ENCODE data around the gene SPECC1.
"Not testable (repeated sequence)": the region's sequence is repeated elsewhere in the genome, so short reads cannot be mapped to it uniquely, and the experiment has no call there.

SPECC1 gene

GRCh38 chr17:20012017-20012536, 2.9 kb downstream of the SPECC1 start:
- no peak for DNase-seq

GRCh38 chr17:20016475-20016992, 7.4 kb downstream of the SPECC1 start:
- DNase-seq = not testable (repeated sequence)

DNA sequence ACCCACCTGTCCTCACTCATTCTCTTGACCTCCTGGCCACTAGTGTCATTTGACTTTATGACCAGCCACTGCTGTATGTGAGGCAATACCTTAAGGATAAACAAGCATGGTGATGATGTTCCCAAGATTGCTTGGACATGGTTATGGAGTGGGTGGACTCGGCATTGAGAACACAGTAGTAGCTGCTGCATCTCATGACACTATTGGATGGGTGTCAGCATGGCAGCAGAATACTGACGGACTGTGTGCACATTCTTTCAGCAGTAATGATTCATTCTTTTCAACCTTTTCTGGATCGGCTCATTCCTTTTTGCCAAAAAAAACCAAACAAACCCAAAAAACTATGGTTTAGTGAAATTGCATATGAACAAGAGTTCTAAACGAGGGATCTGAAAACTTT, 13.5 kb downstream of the SPECC1 start:
- no peak for DNase-seq

DNA sequence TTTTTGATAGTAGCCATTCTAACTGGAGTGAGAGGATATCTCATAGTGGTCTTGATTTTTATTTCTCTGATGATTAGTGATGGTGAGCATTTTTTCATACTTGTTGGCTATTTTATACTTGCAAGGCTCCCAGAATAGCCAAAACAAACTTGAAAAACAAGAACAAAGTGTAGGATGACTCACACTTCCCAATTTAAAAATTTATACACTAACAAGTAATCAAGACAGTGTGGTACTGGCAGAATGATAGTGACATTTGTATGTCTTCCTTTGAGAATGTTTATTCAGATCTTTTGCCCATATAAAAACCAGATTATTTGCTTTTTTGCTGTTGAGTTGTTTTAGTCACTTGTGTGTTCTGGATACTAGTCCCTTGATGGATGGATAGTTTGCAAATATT, 17.8 kb downstream of the SPECC1 start:
- DNase-seq = no peak

- no peak for DNase-seq
Observed at GRCh38 chr17:20028443-20028842, 19.3 kb downstream of the SPECC1 start.

DNA sequence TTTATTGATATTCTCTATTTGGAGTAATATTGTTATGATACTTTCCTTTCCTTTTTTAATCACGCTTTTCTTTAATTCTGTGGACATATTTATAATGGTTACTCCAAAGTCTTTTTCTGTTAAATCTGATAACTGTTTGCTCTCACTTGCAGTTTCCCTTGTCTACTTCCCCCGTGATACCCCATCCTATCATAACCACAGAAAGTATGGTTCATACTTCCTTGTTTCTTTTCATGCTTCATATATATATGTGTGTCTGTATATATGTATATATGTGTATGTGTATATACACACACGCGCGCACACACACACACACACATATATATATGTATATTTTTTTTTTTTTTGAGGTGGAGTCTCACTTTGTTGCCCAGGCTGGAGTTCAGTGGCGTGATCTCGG, 23.5 kb downstream of the SPECC1 start:
- no peak for DNase-seq

- DNase-seq = no peak
Observed at GRCh38 chr17:20033415-20033814, 24.3 kb downstream of the SPECC1 start.

DNA sequence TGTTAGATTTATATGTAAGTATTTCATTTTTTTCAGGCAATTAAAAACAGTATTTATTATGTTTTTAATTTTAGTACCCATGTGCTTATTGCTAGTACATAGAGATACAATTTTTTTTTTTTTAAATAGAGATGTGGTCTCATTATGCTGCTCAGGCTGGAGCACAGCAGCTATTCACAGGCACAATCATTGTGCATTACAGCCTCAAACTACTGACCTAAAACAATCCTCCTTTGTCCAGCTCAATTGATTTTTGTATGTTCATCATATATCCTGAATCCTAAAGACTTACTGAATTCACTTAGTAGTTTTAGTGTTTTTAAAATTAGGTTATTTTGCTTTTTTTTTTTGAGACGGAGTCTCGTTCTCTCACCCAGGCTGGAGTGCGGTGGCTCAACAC, 26.3 kb downstream of the SPECC1 start:
- DNase-seq = no peak

DNA sequence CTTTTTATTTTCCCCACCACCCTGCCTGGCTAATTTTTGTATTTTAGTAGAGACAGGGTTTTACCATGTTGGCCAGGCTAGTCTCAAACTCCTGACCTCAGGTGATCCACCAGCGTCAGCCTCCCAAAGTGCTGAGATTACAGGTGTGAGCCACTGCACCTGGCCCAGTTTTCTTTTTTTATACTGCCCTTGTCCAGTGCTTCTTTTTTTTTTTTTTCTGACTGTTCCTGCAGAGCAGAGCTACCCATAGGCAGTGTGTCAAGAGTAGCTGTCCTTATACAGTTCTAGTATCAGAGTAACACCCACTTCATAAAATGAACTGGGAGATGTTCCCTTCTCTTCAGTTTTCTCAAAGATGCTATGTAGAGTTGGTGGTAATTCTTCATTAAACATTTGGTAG, 28.1 kb downstream of the SPECC1 start:
- not testable (repeated sequence) for DNase-seq

DNA sequence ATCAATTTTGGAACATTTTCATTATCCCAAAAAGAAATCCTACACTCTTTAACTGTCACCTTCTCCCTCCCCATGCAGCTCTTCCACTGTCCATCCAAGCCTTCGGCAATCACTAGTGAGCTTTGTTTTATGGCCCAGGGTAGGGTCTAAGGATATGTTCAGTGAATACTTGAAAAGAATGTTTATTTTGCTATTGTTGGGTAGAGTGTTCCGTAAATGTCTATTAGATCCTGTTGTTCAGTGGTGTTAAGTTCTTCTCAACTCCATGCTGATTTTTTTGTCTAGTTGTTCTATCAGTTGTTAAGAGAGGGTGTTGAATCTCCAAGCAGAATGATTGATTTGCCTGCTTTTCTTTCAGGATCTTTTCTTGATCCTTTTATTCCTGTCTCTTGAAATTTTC, 29.9 kb downstream of the SPECC1 start:
- DNase-seq = no peak

DNA sequence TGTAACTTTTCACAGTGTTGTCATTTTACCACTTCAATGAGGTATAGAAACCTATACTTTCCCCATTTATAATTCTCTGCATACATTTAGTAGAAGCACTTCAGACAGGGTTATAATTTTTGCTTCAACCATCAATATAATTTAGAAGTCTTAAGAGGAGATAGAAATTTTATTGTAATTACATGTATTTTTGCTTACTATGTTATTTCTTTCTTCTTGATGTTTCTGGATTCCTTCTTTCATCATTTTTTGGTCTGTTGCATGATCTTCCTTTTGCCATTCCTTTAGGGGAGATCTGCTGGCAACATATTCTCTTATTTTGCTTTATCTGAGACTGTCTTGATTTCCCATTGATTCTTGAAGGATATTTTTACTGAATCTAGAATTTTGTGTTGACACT, 31.1 kb downstream of the SPECC1 start:
- no peak for DNase-seq

- no peak for DNase-seq
Observed at GRCh38 chr17:20043021-20043420, 33.9 kb downstream of the SPECC1 start.

DNA sequence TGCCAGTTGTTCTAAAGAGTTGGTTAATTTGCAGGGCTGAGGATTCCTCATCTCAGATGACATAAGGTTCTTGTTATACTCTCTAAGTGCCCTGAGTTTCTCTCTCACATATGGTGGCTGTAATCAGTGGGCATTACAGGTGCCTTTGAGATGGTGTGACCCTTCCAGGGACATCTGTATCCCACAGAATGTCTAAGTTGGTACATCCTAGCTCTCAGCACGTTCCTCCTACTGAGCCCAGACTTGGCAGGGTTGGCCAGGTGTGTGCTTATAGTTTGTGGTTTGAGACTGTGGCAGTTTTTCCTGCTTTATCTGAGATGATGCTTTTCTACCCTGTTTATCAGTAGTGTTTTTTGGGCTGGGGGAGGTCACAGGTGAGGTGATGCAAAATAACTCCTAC, 36.3 kb downstream of the SPECC1 start:
- no peak for DNase-seq

DNA sequence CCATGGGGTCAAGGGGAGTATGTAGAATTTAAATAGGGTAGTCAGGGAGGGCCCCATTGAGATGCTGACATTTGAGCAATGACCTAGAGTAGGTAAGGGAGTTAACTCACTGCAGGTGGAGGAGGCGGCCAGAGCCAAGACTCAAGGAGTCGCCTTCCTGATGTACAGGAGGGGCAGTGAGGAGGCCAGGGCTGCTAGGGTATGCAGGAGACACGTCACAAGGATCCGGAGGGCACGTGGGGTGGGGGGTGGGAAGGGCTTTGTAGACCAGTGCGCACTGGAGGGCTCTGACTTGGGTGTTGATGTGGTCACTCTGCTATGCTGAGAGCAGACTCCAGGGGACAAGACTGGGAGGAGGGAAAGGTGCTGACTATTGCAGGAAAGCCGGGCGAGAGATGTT, 37.5 kb downstream of the SPECC1 start:
- DNase-seq = no peak

GRCh38 chr17:20051624-20052023, 42.5 kb downstream of the SPECC1 start:
- no peak for DNase-seq

DNA sequence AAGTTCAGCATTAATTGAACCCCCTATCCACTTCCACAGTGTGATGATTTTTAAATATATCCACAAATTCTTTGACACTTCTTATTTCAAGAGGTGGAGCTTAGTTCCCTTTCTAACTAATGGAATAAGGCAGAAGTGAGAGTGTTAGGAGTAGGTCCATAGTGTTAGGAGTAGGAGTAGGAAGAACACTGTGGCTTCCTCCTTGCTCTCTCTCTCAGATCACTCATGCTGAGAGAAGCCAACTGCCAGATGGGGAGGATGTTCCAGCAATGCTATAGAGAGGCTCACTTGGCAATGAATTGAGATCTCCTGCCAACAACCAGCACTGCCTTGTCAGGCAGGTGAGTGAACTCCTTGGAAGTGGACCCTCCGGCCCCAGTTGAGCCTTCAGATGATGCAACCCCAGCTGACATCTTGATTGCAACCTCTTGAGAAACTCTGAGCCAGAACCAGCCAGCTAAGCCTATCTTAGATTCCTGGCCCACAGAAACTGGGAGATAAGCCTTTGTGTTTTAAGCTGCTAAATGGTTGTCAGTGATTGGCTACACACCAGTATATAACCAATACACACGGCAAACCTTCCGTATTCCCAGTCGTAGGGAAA, 44.3 kb downstream of the SPECC1 start:
- DNase-seq = no peak

GRCh38 chr17:20059728-20060188, 50.6 kb downstream of the SPECC1 start:
- DNase-seq = no peak

DNA sequence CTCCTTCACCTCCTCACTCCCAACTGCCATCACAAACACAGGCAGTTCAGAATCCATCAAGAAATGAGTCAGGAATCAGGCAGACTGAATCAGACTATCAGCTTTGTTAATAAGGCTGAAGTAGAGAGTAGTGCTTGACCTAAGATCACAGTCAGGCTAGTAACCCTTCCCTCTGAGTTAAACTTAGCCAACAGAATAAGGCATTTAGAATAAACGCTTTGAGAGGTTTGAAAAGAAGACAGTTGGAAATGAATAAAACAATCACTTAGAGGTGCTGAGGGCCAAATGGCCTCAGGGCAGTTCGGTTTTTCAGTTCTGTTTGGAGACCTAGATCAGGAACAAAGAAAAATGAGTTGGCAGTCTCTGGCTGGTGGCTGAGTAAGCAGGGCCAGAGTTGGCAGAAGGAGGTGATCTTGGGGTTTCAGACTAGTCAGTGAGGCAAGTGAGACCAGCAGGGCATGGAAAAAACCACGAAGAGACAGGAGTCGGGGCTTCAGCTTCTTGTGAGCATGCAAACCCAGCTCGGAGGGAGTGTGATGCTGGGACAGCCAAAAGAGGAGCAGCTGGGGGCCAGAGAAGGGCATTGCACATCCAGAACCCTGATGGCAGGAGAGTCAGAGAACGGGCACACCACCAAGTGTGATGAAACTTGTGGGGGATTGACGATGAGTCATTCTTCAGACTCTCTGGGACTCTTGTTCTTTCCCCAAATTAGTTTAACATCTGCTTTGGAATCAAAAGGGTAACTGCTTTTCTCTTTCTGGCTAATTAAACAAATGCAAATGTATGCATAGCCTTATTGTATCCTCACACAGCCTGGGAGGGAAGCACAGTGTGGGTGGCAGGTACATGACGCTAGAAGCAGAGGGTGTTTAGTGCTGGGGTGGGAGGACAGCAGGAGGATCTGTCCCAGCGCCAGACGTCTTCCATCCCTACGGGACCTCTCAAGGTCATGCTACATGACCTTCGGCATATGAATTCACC, 54.8 kb downstream of the SPECC1 start:
- no peak for DNase-seq

DNA sequence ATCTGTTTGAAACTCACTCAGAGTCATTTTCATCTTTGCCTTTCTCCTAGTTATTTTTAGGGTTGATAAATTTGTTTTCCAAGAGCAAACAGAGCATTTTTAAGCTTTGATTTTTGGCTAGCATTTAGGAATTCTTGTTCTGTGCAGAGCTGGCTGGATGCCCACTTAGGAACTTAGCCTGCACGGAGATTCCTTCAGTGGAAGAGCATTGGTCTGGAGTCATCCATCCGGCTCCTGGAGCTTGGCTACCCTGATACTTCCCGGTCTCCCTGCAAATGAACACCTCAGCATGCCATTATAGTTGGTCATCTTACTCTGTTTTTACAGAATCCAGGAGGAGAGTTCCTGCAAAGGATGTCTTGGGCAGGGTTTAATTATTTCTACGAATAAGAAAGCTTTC, 57.1 kb downstream of the SPECC1 start:
- DNase-seq = no peak

- no peak for DNase-seq
Observed at GRCh38 chr17:20067711-20068110, 58.6 kb downstream of the SPECC1 start.

GRCh38 chr17:20068445-20068844, 59.3 kb downstream of the SPECC1 start:
- DNase-seq = no peak

GRCh38 chr17:20071824-20072691, 62.9 kb downstream of the SPECC1 start:
- no peak for DNase-seq

GRCh38 chr17:20072692-20072992, 63.5 kb downstream of the SPECC1 start:
- no peak for DNase-seq

Measured in activated CD4-positive, alpha-beta T cell treated with anti-CD3 and anti-CD28 coated beads, Interleukin-2, amount 50 U/mL, for 4 hours (primary cell).